HG03025 (cell line): ENCODE results near the gene TEAD1.

Experiments
- ATAC-seq: cut with Tn5 transposase; IDR thresholded peaks from one replicate; pipeline ENCODE4 v1.9.1; 2021; ENCODE audit warnings: mild to moderate bottlenecking, moderate library complexity; ENCODE audit not compliant: unreplicated experiment, low FRiP score

Gene TEAD1

DNA sequence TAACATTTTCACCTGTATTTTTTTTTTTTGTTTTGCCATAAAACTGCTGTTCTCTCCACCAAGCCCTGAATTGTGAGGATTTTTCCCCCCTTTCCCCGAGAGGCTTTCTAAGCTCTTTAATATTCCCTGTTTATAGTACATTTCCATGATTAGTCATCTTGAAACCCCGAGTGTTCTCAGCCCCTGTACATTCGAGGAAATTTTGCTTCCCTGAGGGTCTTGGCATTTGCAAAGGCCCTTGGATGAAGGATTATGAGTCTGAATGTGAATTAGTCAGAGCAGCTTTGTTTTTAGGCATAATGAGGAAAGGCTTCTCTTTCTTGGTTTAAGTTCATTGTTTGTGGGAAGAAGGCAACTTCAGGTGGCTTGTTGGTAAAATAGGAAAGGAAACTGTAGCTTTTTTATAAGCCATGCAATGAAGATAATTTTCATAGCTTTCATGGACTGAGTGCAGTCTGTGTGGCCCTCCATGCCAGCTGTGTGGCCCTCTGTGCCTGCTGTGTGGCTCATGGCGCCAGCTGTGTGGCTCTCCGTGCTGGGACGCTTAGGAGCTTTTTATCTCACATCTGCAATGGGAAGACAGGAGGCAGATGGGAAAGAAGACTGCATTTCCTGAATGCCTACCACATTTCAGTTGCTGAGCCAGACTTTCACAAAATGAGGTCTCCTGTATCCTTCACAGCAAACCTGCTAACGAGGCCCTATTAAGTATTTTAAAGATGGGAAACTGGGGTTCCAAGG lies 129.0 kb downstream of the TEAD1 start:
- ATAC-seq = no peak

GRCh38 chr11:12806113-12806512 lies 131.9 kb downstream of the TEAD1 start:
- no peak for ATAC-seq

- ATAC-seq = no peak
Observed at GRCh38 chr11:12807621-12808020, 133.4 kb downstream of the TEAD1 start.

DNA sequence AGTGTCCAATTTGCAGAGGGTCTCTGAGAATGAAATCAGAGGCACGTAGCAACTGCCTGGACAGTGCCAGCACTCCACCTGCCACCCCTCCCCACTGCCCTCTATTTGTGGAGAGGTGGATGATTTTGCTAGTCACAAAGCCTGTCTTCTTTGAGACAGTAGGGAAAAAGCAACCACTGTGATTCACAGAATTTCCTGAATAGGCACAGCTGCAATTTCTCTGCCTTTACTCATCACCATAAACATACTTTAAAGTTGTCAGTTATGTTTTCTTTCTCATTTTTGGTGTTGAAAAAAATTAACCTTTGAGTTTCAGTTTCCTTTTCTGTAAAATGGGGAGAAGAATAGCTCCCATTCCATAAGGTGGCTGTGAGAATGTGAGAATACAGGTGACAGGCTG lies 134.3 kb downstream of the TEAD1 start:
- no peak for ATAC-seq

GRCh38 chr11:12809364-12809763 lies 135.1 kb downstream of the TEAD1 start:
- no peak for ATAC-seq

GRCh38 chr11:12809864-12810567 lies 135.8 kb downstream of the TEAD1 start:
- ATAC-seq = no peak

- ATAC-seq = no peak
Observed at GRCh38 chr11:12810568-12810894, 136.3 kb downstream of the TEAD1 start.

DNA sequence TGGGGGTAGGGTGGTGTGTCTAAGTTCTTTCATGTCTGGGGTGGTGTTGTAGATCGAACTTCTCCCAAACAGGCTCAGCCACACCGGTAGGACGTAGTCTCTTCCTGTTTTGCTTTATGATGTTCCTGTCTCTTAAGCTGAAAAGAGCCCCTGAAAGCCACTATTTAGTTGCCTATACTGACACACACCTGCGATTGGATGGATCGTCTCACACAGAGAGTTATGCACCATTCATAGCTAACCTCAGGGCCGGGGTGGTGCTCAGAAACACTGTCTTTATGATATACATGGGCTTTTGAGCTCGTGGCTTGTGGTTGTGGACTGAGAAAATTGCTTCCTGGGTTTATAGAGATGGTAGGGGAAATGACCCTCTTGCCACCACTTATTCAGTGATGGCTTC lies 137.6 kb downstream of the TEAD1 start:
- no peak for ATAC-seq

DNA sequence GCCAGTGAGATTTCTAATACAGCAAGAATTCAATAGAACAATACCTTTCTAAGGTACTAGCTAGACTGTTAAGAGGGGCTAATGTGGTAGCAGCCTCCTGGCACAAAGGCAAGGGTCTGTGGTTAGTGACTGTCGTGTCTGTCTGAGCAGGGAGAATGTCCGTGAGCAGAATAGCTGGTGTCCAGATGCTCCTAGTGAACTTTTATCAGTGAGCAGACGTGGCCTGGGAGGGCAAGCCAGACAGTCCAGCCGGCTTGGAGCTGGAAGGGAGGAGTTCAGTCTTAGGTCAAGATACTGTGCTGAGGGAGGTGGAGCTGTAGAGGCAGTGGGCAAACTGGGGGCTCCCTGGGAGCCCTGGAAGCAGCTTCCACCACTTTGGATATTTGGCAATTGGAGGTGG lies 138.6 kb downstream of the TEAD1 start:
- ATAC-seq = no peak

- ATAC-seq = no peak
Observed at GRCh38 chr11:12813371-12814225, 139.4 kb downstream of the TEAD1 start.

GRCh38 chr11:12815129-12815480 lies 140.9 kb downstream of the TEAD1 start:
- no peak for ATAC-seq

DNA sequence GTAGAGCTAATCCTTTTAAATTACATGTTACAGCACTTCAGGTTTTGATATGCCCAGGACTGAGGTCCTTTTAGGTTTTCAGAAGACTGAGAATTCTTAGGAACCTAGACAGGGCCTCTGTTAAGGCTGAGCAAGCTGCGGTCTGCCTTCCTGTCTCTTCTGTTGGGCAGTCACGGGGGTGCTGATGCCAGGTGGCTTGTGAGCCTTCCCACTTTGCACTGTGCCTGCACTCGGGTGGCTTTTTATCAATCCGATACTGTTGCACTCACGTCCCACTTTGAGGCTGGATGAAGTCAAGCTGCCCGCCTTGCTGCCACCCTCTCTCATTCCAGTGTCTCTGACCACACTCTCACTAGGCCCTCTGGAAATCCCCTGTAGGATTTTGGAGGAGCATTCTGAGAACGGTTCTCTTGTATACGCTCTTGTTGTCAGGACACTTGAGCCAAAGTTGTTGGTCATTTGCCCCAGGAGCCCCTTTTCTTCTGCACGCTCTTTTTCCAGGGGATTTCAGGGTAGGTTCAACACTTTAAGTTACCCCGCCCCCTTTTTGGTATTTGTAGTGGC lies 141.8 kb downstream of the TEAD1 start:
- ATAC-seq = no peak

DNA sequence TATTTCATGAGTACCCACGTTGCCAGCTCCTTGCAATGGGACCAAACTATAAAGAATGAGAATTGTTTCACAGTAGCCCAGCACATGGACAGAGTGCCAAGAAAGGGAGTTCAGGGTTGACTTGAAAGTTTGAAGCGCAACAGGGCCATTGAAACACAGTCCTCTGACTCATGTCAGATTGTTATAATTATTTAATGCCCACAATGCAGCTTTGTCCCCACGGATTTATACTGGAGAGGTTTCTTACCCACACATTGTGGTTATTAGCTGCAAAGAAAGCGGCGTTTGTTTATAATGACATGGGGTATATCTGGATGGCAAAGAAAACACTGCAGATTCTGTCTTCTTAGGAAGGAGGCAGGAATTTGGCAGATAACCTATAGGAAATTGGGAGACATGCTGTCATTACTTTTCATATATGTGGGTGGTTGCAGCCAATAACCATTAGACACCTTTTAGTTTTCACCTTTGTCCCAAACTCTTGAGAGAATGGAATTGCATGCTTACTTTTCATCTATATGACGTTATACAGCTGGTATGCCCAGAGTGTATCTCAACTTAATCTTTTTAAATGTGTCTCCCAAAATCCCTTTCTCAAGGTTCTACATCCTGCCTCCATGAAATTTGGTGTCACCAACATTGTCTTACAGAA lies 143.6 kb downstream of the TEAD1 start:
- ATAC-seq = no peak

DNA sequence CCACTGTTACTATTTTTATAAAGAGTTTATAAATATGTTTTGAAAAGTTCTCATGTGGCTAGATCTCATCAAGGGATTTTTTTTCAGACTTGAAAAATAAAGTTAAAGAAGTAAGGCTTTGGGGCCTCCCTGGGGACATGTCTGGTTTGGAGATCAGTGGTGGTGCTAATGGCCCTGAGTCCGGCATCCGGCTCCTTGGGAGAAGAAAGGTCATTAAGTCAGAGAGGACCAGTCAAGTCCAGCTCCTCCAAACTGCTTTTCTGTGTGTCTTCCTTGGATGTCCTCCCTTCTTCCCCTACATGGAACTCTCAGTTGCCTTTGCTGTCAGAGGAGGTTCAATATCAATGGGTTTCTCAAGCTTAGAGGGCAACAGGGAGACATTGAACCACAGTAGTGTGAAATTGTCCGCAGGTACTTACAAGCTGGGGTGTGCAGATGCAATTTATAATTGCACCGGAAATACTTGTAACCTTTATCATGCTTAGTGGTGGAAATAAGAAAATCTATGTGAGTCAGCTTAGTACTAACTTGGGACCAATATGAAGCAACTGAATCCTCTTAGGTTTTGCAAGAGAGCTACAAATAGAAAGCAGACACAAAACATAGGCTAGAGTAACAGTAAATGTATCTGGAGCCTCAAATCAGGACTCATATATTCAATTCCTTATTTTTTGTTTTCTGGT lies 144.3 kb downstream of the TEAD1 start:
- ATAC-seq = no peak

- no peak for ATAC-seq
Observed at GRCh38 chr11:12822392-12823022, 148.3 kb downstream of the TEAD1 start.

GRCh38 chr11:12824281-12825041 lies 150.2 kb downstream of the TEAD1 start:
- no peak for ATAC-seq

- no peak for ATAC-seq
Observed at GRCh38 chr11:12826441-12826840, 152.2 kb downstream of the TEAD1 start.

DNA sequence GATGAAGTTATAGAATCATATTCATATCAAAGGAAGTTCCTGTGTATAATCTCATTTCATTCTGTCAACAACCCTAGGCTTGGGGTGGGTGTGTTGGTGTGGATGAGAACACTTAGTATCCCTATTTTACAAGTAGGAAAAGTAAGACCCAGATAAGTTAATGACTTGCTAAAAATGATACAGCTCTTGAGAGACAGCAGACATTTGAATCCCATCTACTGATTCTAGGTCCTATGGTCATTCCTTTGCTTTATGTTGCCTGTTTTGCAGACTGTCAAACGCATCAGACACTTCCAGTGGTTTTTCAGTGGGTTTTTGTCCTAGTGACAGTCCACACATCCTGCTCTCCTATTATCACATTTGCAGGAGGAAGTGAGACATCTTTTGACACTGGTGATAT lies 153.1 kb downstream of the TEAD1 start:
- no peak for ATAC-seq
